ENCODE measurements around the gene DLG2.
"Not testable (repeated sequence)": the region's sequence is repeated elsewhere in the genome, so short reads cannot be mapped to it uniquely, and the experiment has no call there.

- TF ChIP-seq CTCF (IDR thresholded peaks at IDR 0.05); POLR2A (IDR thresholded peaks at IDR 0.05; ENCODE audit: low read depth); POLR2AphosphoS5 (IDR thresholded peaks at IDR 0.05); EP300 (IDR thresholded peaks at IDR 0.05): not testable (repeated sequence)
Observed at GRCh38 chr11:85608621-85609020, 18.5 kb downstream of the DLG2 start.
